GM12878 (cell line): ENCODE measurements around the gene IFNA14. TPM values are rescaled to one million over a fixed set of nuclear protein-coding genes. Genes with fewer than 3 reads are reported as not detected.

Experiments
- ATAC-seq: fragments of 200-7000 bp; cut with Tn5 transposase; 3 replicates; pipeline ENCODE4 v1.9.1; 2020; ENCODE audit warnings: mild to moderate bottlenecking, moderate library complexity
- BruUV-seq: library from RNA; stranded (reverse); fragments of 400-500 nt; replicated peaks from 2 replicates; lab custom pipeline; 2021; lab: Mats Ljungman, UMichigan
- CTCF ChIA-PET: fragments of 300-600 bp; sonication (Branson Sonifier 250); formaldehyde crosslinking; extraction: SDS; loops from one replicate; lab custom pipeline; 2021; ENCODE audit warnings: inconsistent platforms; lab: Yijun Ruan, JAX
- POLR2A ChIA-PET: fragments of 350-600 bp; formaldehyde crosslinking; extraction: SDS; loops from one replicate; lab custom pipeline; 2021; ENCODE audit warnings: inconsistent platforms; lab: Charles Lee
- RAD21 ChIA-PET: fragments of 300-600 bp; sonication (Branson Sonifier 250); formaldehyde crosslinking; loops from one replicate; lab custom pipeline; 2023; ENCODE audit warnings: antibody characterized with exemption; ENCODE audit not compliant: unreplicated experiment; lab: Charles Lee
- SMC1A ChIA-PET: fragments of 300-600 bp; sonication (Branson Sonifier 250); formaldehyde crosslinking; loops from one replicate; lab custom pipeline; 2023; ENCODE audit not compliant: unreplicated experiment, uncharacterized antibody; lab: Charles Lee
- DNase-seq: peaks from one replicate; pipeline ENCODE4 v3.0.0-alpha.2; 2011; ENCODE audit warnings: low read depth, low spot score
- FAIRE-seq: peaks from 3 replicates; lab custom pipeline; 2011; peaks lifted over from hg19 to GRCh38; lab: Jason Lieb, UNC
- H2AFZ ChIP-seq: 2 replicates; pipeline ENCODE4 v1.6.0; 2011; ENCODE audit warnings: low read depth, low read length, control low read depth; ENCODE audit not compliant: control insufficient read depth
- H3K27ac ChIP-seq: 2 replicates; pipeline ENCODE4 v1.5.1; 2011; ENCODE audit warnings: control low read depth; ENCODE audit not compliant: control insufficient read depth, insufficient read depth
- H3K27me3 ChIP-seq, 2 experiments: replicated peaks in 1 of 2; 2 replicates each; pipeline versions ENCODE4 v1.6.0 to v1.6.1; 2011; ENCODE audit warnings: low read length in 1 of 2; ENCODE audit not compliant: control insufficient read depth in 2 of 2, insufficient read depth in 2 of 2
- H3K36me3 ChIP-seq, 2 experiments: 2 replicates each; pipeline ENCODE4 v1.5.1; 2011; ENCODE audit warnings: low read length in 1 of 2; ENCODE audit not compliant: control insufficient read depth in 2 of 2, insufficient read depth in 2 of 2
- H3K4me1 ChIP-seq: 2 replicates; pipeline ENCODE4 v1.6.1; 2011; ENCODE audit warnings: mild to moderate bottlenecking, low read length, moderate library complexity, mixed read lengths; ENCODE audit not compliant: control insufficient read depth, insufficient read depth
- H3K4me2 ChIP-seq: 2 replicates; pipeline ENCODE4 v1.6.0; 2011; ENCODE audit warnings: control low read depth; ENCODE audit not compliant: control insufficient read depth, insufficient read depth
- H3K4me3 ChIP-seq: fragments of 200-600 bp; sonication (generic); 2 replicates; pipeline ENCODE4 v1.5.1; 2016
- H3K79me2 ChIP-seq: 2 replicates; pipeline ENCODE4 v1.6.0; 2011; ENCODE audit warnings: low read length; ENCODE audit not compliant: control insufficient read depth, insufficient read depth
- H3K9ac ChIP-seq: 2 replicates; pipeline ENCODE4 v1.8.0; 2011; ENCODE audit warnings: low read length, control low read depth, mixed read lengths; ENCODE audit not compliant: control insufficient read depth, insufficient read depth
- H3K9me3 ChIP-seq: replicated peaks from 3 replicates; pipeline ENCODE4 v1.5.1; 2011; ENCODE audit warnings: mild to moderate bottlenecking, low read length; ENCODE audit not compliant: control insufficient read depth, insufficient read depth
- H4K20me1 ChIP-seq: 2 replicates; pipeline ENCODE4 v1.6.0; 2011; ENCODE audit not compliant: control insufficient read depth, insufficient read depth
- CHD2 ChIP-seq: IDR thresholded peaks from 2 replicates; pipeline ENCODE4 v1.6.1; 2011; ENCODE audit warnings: low read depth, low read length, improper control_type of control experiment, borderline replicate concordance
- MEF2B ChIP-seq: fragments of 450-650 bp; IDR thresholded peaks from 2 replicates; pipeline ENCODE4 v1.6.1; 2018; ENCODE audit warnings: mild to moderate bottlenecking, moderate library complexity; ENCODE audit not compliant: partially characterized antibody, poor library complexity, severe bottlenecking
- STAT1 ChIP-seq: fragments of 450-650 bp; conservative IDR thresholded peaks from 2 replicates; pipeline ENCODE4 v1.6.1; 2014; ENCODE audit warnings: antibody characterized with exemption, mild to moderate bottlenecking
- ZNF274 ChIP-seq: IDR thresholded peaks from one replicate; pipeline ENCODE4 v1.8.0; 2011; ENCODE audit not compliant: insufficient read length, insufficient read depth
- WGBS: methylation state at CpG from one replicate; pipeline ENCODE4 v1.1.6; 2016; ENCODE audit warnings: low lambda C conversion rate; ENCODE audit not compliant: insufficient replicate concordance, insufficient coverage; ENCODE audit errors: missing lambda C conversion rate; 5-methylcytosine and 5-hydroxymethylcytosine counted together
- in situ Hi-C: fragments of 300-500 bp; cut with MboI; formaldehyde crosslinking; loops from 9 replicates; pipeline ENCODE4 v1.14.3; 2018; ENCODE audit warnings: mixed read lengths
- intact Hi-C: fragments of 100-400 bp; cut with micrococcal nuclease; formaldehyde crosslinking; loops from one replicate; pipeline ENCODE4 v1.14.2; 2022; ENCODE audit not compliant: unreplicated experiment
- polyA plus RNA-seq, 11 experiments: library from polyadenylated mRNA; depleted of rRNA in 4 of 11; unstranded in 6 of 11; stranded (reverse) in 5 of 11; fragments of >200 nt; fragmentation: Nextera tagmentation in 4 of 11; fragmentation: Illumina TruSeq in 1 of 11; extraction: Ambion mirVana in 4 of 11; extraction: Trizol in 1 of 11; gene quantifications; 1 replicate in 1 of 11; 2 replicates in 10 of 11; pipeline versions ENCODE4 v1.2.1 to v1.2.3, GENCODE V29; 2011 to 2016; ENCODE audit warnings: inconsistent platforms in 2 of 11, missing spikeins in 2 of 11, low read depth in 1 of 11
- total RNA-seq, 4 experiments: library from RNA; depleted of rRNA in 3 of 4; stranded (reverse); fragments of >200 nt in 3 of 4; fragmentation: Illumina TruSeq in 1 of 4; extraction: Trizol in 1 of 4; gene quantifications; 2 replicates each; pipeline versions ENCODE4 v1.2.1 to v1.2.3, GENCODE V29; 2013 to 2021

Gene IFNA14
- total and polyA plus RNA-seq, 10 of the 15 experiments (the other 5 are each of a cell fraction or from before 2014, with no cell fraction given) = not detected

- SMC1A ChIA-PET = interaction anchor here (1.1 to 5.3 kb wide), 4 partner anchors 13 to 47 kb away, joined by 3 to 30 read pairs (median 6); no protein-coding TSS in a partner anchor
- no peaks in the 10 kb centered on the region; a peak in 1 of 4 replicates for H3K27me3 ChIP-seq
- POLR2A ChIA-PET = no interaction called here
- H2AFZ ChIP-seq = no peak overlapping the region
- intact Hi-C loops (no loop called here), in situ Hi-C loops (no loop called here)
- no peak overlapping the region for H3K27ac ChIP-seq
- H3K9ac ChIP-seq = no peak overlapping the region
- peak; percentile 40 for ATAC-seq
- FAIRE-seq = no peak
- no peaks in the 10 kb centered on the region for H3K36me3 ChIP-seq
- BruUV-seq = no TSS peak
- no peak overlapping the region for H3K4me2 ChIP-seq
- no peaks in the 10 kb centered on the region for H3K79me2 ChIP-seq
- TF ChIP-seq STAT1 (no peak), MEF2B (peak; percentile 42), ZNF274 (no peak), CHD2 (no peak)
- H3K9me3 ChIP-seq = no peaks in the 10 kb centered on the region
- peaks cover 3% of the 10 kb centered on the region; the same call in 1 of the 2 replicates for H3K4me1 ChIP-seq
- RAD21 ChIA-PET = interaction anchor here (1.0 to 1.9 kb wide), 5 partner anchors 11 to 72 kb away, joined by 3 to 13 read pairs (median 4); no protein-coding TSS in a partner anchor
- H3K4me3 ChIP-seq = no peak overlapping the region
- CTCF ChIA-PET = interaction anchor here (1.4 to 2.4 kb wide), 5 partner anchors 13 to 59 kb away, joined by 4 to 16 read pairs (median 7); no protein-coding TSS in a partner anchor
- DNase-seq = no peak
- WGBS = 5% methylated on average over 3 of the region's 3 CpGs
- no peaks in the 10 kb centered on the region for H4K20me1 ChIP-seq
Observed at GRCh38 chr9:21266733-21267484, 27.1 kb upstream of the IFNA14 start.
